ENCODE measurements around the gene SOBP.

DNA sequence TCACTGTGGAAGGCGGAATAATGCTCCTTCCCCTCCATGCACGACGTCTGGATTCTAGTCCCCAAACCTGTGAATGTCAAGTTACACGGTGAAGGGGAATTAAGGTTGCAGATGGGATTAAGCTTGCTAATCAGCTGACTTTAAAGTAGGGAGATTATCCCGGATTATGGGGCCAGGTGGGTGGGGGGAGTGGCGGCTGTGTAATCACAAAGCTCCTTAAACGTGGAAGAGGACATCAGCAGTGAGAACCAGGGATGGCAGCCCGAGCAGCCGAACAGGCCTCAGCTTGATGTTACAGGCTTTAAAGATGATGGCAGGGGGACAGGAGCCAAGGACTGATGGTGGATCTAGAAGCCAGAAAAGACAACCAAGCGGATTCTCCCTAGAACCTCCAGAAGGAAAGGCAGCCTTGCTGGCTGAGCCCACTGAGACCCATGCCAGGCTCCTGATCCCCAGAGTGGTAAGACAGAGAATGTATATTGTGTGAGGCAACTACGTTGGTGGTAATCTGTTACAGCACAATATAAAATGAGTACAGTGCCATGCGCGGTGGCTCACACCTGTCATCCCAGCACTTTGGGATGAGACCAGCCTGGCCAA is 216.7 kb downstream of the SOBP start:
- TF ChIP-seq POLR2A (IDR thresholded peaks at IDR 0.05) = no peak
- TF ChIP-seq, protein P1, sequence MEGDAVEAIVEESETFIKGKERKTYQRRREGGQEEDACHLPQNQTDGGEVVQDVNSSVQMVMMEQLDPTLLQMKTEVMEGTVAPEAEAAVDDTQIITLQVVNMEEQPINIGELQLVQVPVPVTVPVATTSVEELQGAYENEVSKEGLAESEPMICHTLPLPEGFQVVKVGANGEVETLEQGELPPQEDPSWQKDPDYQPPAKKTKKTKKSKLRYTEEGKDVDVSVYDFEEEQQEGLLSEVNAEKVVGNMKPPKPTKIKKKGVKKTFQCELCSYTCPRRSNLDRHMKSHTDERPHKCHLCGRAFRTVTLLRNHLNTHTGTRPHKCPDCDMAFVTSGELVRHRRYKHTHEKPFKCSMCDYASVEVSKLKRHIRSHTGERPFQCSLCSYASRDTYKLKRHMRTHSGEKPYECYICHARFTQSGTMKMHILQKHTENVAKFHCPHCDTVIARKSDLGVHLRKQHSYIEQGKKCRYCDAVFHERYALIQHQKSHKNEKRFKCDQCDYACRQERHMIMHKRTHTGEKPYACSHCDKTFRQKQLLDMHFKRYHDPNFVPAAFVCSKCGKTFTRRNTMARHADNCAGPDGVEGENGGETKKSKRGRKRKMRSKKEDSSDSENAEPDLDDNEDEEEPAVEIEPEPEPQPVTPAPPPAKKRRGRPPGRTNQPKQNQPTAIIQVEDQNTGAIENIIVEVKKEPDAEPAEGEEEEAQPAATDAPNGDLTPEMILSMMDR (IDR thresholded peaks at IDR 0.05) = no peak
- no peak for TF ChIP-seq POLR2AphosphoS5 (IDR thresholded peaks at IDR 0.05)
